ENCODE results near the gene KCTD18.

The KCTD18 gene

GRCh38 chr2:200509235-200509611 is 645 bp downstream of the KCTD18 start:
- Histone ChIP-seq H3K4me3 (ENCODE audit: low read depth, low read length) (peak overlapping the region; percentile 83), H3K36me3 (ENCODE audit: control insufficient read depth, insufficient read depth, low read length) (no peaks in the 10 kb centered on the region), H3K4me1 (ENCODE audit: control insufficient read depth, insufficient read depth, low read length) (no peaks in the 10 kb centered on the region), H3K27me3 (ENCODE audit: control insufficient read depth, insufficient read depth, low read length) (no peaks in the 10 kb centered on the region), H3K9ac (ENCODE audit: low read depth, low read length) (peak overlapping the region; percentile 66), H3K9me3 (ENCODE audit: control insufficient read depth, insufficient read depth, low read length) (no peaks in the 10 kb centered on the region)

- Histone ChIP-seq H3K9ac (ENCODE audit: low read depth, low read length) (no peak overlapping the region), H3K4me3 (ENCODE audit: low read depth, low read length) (no peak overlapping the region), H3K27me3 (ENCODE audit: control insufficient read depth, insufficient read depth, low read length) (no peaks in the 10 kb centered on the region), H3K36me3 (ENCODE audit: control insufficient read depth, insufficient read depth, low read length) (no peaks in the 10 kb centered on the region), H3K4me1 (ENCODE audit: control insufficient read depth, insufficient read depth, low read length) (no peaks in the 10 kb centered on the region), H3K9me3 (ENCODE audit: control insufficient read depth, insufficient read depth, low read length) (no peaks in the 10 kb centered on the region)
These were observed 2.7 kb downstream of the KCTD18 start for GRCh38 chr2:200507179-200507578.

GRCh38 chr2:200506679-200507078 is 3.2 kb downstream of the KCTD18 start:
- no peak overlapping the region for H3K9ac ChIP-seq (ENCODE audit: low read depth, low read length)
- H3K4me1 ChIP-seq (ENCODE audit: control insufficient read depth, insufficient read depth, low read length): no peaks in the 10 kb centered on the region
- H3K27me3 ChIP-seq (ENCODE audit: control insufficient read depth, insufficient read depth, low read length): no peaks in the 10 kb centered on the region
- H3K36me3 ChIP-seq (ENCODE audit: control insufficient read depth, insufficient read depth, low read length): no peaks in the 10 kb centered on the region
- H3K4me3 ChIP-seq (ENCODE audit: low read depth, low read length): no peak overlapping the region
- H3K9me3 ChIP-seq (ENCODE audit: control insufficient read depth, insufficient read depth, low read length): no peaks in the 10 kb centered on the region

GRCh38 chr2:200502196-200502595 is 7.7 kb downstream of the KCTD18 start:
- Histone ChIP-seq H3K4me1 (ENCODE audit: control insufficient read depth, insufficient read depth, low read length) (no peaks in the 10 kb centered on the region), H3K9me3 (ENCODE audit: control insufficient read depth, insufficient read depth, low read length) (no peaks in the 10 kb centered on the region), H3K9ac (ENCODE audit: low read depth, low read length) (no peak overlapping the region), H3K36me3 (ENCODE audit: control insufficient read depth, insufficient read depth, low read length) (no peaks in the 10 kb centered on the region), H3K4me3 (ENCODE audit: low read depth, low read length) (no peak overlapping the region), H3K27me3 (ENCODE audit: control insufficient read depth, insufficient read depth, low read length) (no peaks in the 10 kb centered on the region)

- H3K4me3 ChIP-seq (ENCODE audit: low read depth, low read length): no peak overlapping the region
- no peaks in the 10 kb centered on the region for H3K27me3 ChIP-seq (ENCODE audit: control insufficient read depth, insufficient read depth, low read length)
- no peak overlapping the region for H3K9ac ChIP-seq (ENCODE audit: low read depth, low read length)
- no peaks in the 10 kb centered on the region for H3K9me3 ChIP-seq (ENCODE audit: control insufficient read depth, insufficient read depth, low read length)
- H3K36me3 ChIP-seq (ENCODE audit: control insufficient read depth, insufficient read depth, low read length): no peaks in the 10 kb centered on the region
- no peaks in the 10 kb centered on the region for H3K4me1 ChIP-seq (ENCODE audit: control insufficient read depth, insufficient read depth, low read length)
These were observed 11.3 kb downstream of the KCTD18 start for GRCh38 chr2:200498402-200499162.

GRCh38 chr2:200496696-200497095 is 13.2 kb downstream of the KCTD18 start:
- no peak overlapping the region for H3K9ac ChIP-seq (ENCODE audit: low read depth, low read length)
- no peak overlapping the region for H3K4me3 ChIP-seq (ENCODE audit: low read depth, low read length)
- H3K36me3 ChIP-seq (ENCODE audit: control insufficient read depth, insufficient read depth, low read length): peaks cover 2% of the 10 kb centered on the region
- no peaks in the 10 kb centered on the region for H3K9me3 ChIP-seq (ENCODE audit: control insufficient read depth, insufficient read depth, low read length)
- H3K4me1 ChIP-seq (ENCODE audit: control insufficient read depth, insufficient read depth, low read length): no peaks in the 10 kb centered on the region
- no peaks in the 10 kb centered on the region for H3K27me3 ChIP-seq (ENCODE audit: control insufficient read depth, insufficient read depth, low read length)

GRCh38 chr2:200494048-200494447 is 15.8 kb downstream of the KCTD18 start:
- Histone ChIP-seq H3K4me1 (ENCODE audit: control insufficient read depth, insufficient read depth, low read length) (no peaks in the 10 kb centered on the region), H3K9me3 (ENCODE audit: control insufficient read depth, insufficient read depth, low read length) (no peaks in the 10 kb centered on the region), H3K9ac (ENCODE audit: low read depth, low read length) (no peak overlapping the region), H3K4me3 (ENCODE audit: low read depth, low read length) (no peak overlapping the region), H3K36me3 (ENCODE audit: control insufficient read depth, insufficient read depth, low read length) (peaks cover 2% of the 10 kb centered on the region), H3K27me3 (ENCODE audit: control insufficient read depth, insufficient read depth, low read length) (no peaks in the 10 kb centered on the region)

GRCh38 chr2:200492656-200493055 is 17.2 kb downstream of the KCTD18 start:
- H3K9me3 ChIP-seq (ENCODE audit: control insufficient read depth, insufficient read depth, low read length): no peaks in the 10 kb centered on the region
- no peaks in the 10 kb centered on the region for H3K4me1 ChIP-seq (ENCODE audit: control insufficient read depth, insufficient read depth, low read length)
- no peaks in the 10 kb centered on the region for H3K27me3 ChIP-seq (ENCODE audit: control insufficient read depth, insufficient read depth, low read length)
- peaks cover 2% of the 10 kb centered on the region for H3K36me3 ChIP-seq (ENCODE audit: control insufficient read depth, insufficient read depth, low read length)
- H3K4me3 ChIP-seq (ENCODE audit: low read depth, low read length): no peak overlapping the region
- no peak overlapping the region for H3K9ac ChIP-seq (ENCODE audit: low read depth, low read length)

- Histone ChIP-seq H3K27me3 (ENCODE audit: control insufficient read depth, insufficient read depth, low read length) (no peaks in the 10 kb centered on the region), H3K9me3 (ENCODE audit: control insufficient read depth, insufficient read depth, low read length) (no peaks in the 10 kb centered on the region), H3K9ac (ENCODE audit: low read depth, low read length) (no peak overlapping the region), H3K4me1 (ENCODE audit: control insufficient read depth, insufficient read depth, low read length) (no peaks in the 10 kb centered on the region), H3K36me3 (ENCODE audit: control insufficient read depth, insufficient read depth, low read length) (peaks cover 2% of the 10 kb centered on the region), H3K4me3 (ENCODE audit: low read depth, low read length) (no peak overlapping the region)
These were observed 19.9 kb downstream of the KCTD18 start for GRCh38 chr2:200490001-200490400.

- H3K9ac ChIP-seq (ENCODE audit: low read depth, low read length): no peak overlapping the region
- H3K4me1 ChIP-seq (ENCODE audit: control insufficient read depth, insufficient read depth, low read length): peaks cover 3% of the 10 kb centered on the region
- H3K4me3 ChIP-seq (ENCODE audit: low read depth, low read length): no peak overlapping the region
- H3K27me3 ChIP-seq (ENCODE audit: control insufficient read depth, insufficient read depth, low read length): no peaks in the 10 kb centered on the region
- H3K9me3 ChIP-seq (ENCODE audit: control insufficient read depth, insufficient read depth, low read length): no peaks in the 10 kb centered on the region
- H3K36me3 ChIP-seq (ENCODE audit: control insufficient read depth, insufficient read depth, low read length): peaks cover 2% of the 10 kb centered on the region
These were observed 21.7 kb downstream of the KCTD18 start for GRCh38 chr2:200488169-200488568.

- Histone ChIP-seq H3K4me1 (ENCODE audit: control insufficient read depth, insufficient read depth, low read length) (peaks cover 3% of the 10 kb centered on the region), H3K9me3 (ENCODE audit: control insufficient read depth, insufficient read depth, low read length) (no peaks in the 10 kb centered on the region), H3K4me3 (ENCODE audit: low read depth, low read length) (no peak overlapping the region), H3K36me3 (ENCODE audit: control insufficient read depth, insufficient read depth, low read length) (no peaks in the 10 kb centered on the region), H3K9ac (ENCODE audit: low read depth, low read length) (no peak overlapping the region), H3K27me3 (ENCODE audit: control insufficient read depth, insufficient read depth, low read length) (no peaks in the 10 kb centered on the region)
These were observed 23.3 kb downstream of the KCTD18 start for GRCh38 chr2:200486529-200486928.

- no peaks in the 10 kb centered on the region for H3K27me3 ChIP-seq (ENCODE audit: control insufficient read depth, insufficient read depth, low read length)
- peaks cover 8% of the 10 kb centered on the region for H3K4me1 ChIP-seq (ENCODE audit: control insufficient read depth, insufficient read depth, low read length)
- no peak overlapping the region for H3K9ac ChIP-seq (ENCODE audit: low read depth, low read length)
- no peaks in the 10 kb centered on the region for H3K9me3 ChIP-seq (ENCODE audit: control insufficient read depth, insufficient read depth, low read length)
- H3K36me3 ChIP-seq (ENCODE audit: control insufficient read depth, insufficient read depth, low read length): no peaks in the 10 kb centered on the region
- H3K4me3 ChIP-seq (ENCODE audit: low read depth, low read length): no peak overlapping the region
These were observed 24.9 kb downstream of the KCTD18 start for GRCh38 chr2:200484934-200485333.
